GM23338 (cell line): ENCODE results near the gene ACTR10. TPM values are rescaled to one million over a fixed set of nuclear protein-coding genes. Genes with fewer than 3 reads are reported as not detected.

Experiments used
- ATAC-seq: fragments of 200-7000 bp; cut with Tn5 transposase; 3 replicates; pipeline ENCODE4 v1.9.1; 2020
- DNase-seq: peaks from one replicate; pipeline ENCODE4 v3.0.0-alpha.2; 2015; ENCODE audit warnings: low spot score
- H2AFZ ChIP-seq: fragments of 200-600 bp; sonication (generic); 2 replicates; pipeline ENCODE4 v1.8.0; 2016; ENCODE audit warnings: antibody characterized with exemption, mild to moderate bottlenecking, moderate library complexity
- H3F3A ChIP-seq: fragments of 200-600 bp; sonication (generic); replicated peaks from 2 replicates; pipeline ENCODE4 v1.8.0; 2017; ENCODE audit warnings: antibody characterized with exemption, mixed run types, low read depth
- H3K27ac ChIP-seq: fragments of 200-600 bp; sonication (generic); 2 replicates; pipeline ENCODE4 v1.6.1; 2016; ENCODE audit warnings: low read depth
- H3K27me3 ChIP-seq: fragments of 200-600 bp; sonication (generic); 2 replicates; pipeline ENCODE4 v1.8.0; 2016; ENCODE audit warnings: mild to moderate bottlenecking, mixed run types, moderate library complexity; ENCODE audit not compliant: insufficient read depth
- H3K36me3 ChIP-seq: fragments of 200-600 bp; sonication (generic); 2 replicates; pipeline ENCODE4 v1.8.0; 2016; ENCODE audit warnings: mild to moderate bottlenecking; ENCODE audit not compliant: insufficient read depth
- H3K4me1 ChIP-seq: fragments of 200-600 bp; sonication (generic); 2 replicates; pipeline ENCODE4 v1.8.0; 2016; ENCODE audit warnings: mild to moderate bottlenecking, moderate library complexity; ENCODE audit not compliant: insufficient read depth
- H3K4me2 ChIP-seq: fragments of 200-600 bp; sonication (generic); 2 replicates; pipeline ENCODE4 v1.7.1; 2017; ENCODE audit warnings: mixed run types
- H3K4me3 ChIP-seq: fragments of 200-600 bp; sonication (generic); 2 replicates; pipeline ENCODE4 v1.6.1; 2016; ENCODE audit warnings: mixed run types
- H3K79me2 ChIP-seq: fragments of 200-600 bp; sonication (generic); replicated peaks from 2 replicates; pipeline ENCODE4 v1.8.0; 2017; ENCODE audit warnings: mild to moderate bottlenecking; ENCODE audit not compliant: insufficient read depth
- H3K9me2 ChIP-seq: fragments of 200-600 bp; sonication (generic); 2 replicates; pipeline ENCODE4 v1.8.0; 2017; ENCODE audit not compliant: insufficient read depth
- H4K20me1 ChIP-seq: fragments of 200-600 bp; sonication (generic); replicated peaks from 2 replicates; pipeline ENCODE4 v1.8.0; 2017; ENCODE audit warnings: mild to moderate bottlenecking; ENCODE audit not compliant: insufficient read depth
- H3K27ac Mint-ChIP-seq: 2 replicates; pipeline ENCODE4 v1.8.0; 2020; ENCODE audit warnings: inconsistent platforms, mild to moderate bottlenecking, moderate library complexity, mixed read lengths
- H3K27me3 Mint-ChIP-seq: 3 replicates; pipeline ENCODE4 v1.8.0; 2022; ENCODE audit warnings: low read depth, mild to moderate bottlenecking, moderate library complexity, mixed read lengths, inconsistent platforms; ENCODE audit not compliant: insufficient read depth, poor library complexity
- H3K36me3 Mint-ChIP-seq: 3 replicates; pipeline ENCODE4 v1.8.0; 2021; ENCODE audit warnings: low read depth, mild to moderate bottlenecking, inconsistent platforms, moderate library complexity, mixed read lengths
- H3K4me1 Mint-ChIP-seq: 3 replicates; pipeline ENCODE4 v1.8.0; 2020; ENCODE audit warnings: mild to moderate bottlenecking, inconsistent platforms, mixed read lengths
- H3K4me3 Mint-ChIP-seq: 3 replicates; pipeline ENCODE4 v1.8.0; 2021; ENCODE audit warnings: moderate library complexity, mild to moderate bottlenecking, inconsistent platforms, mixed read lengths
- H3K9me3 Mint-ChIP-seq: 3 replicates; pipeline ENCODE4 v1.8.0; 2020; ENCODE audit warnings: moderate library complexity, mild to moderate bottlenecking, inconsistent platforms, mixed read lengths
- EZH2phosphoT487 ChIP-seq: fragments of 200-600 bp; sonication (generic); IDR thresholded peaks from one replicate; pipeline ENCODE4 v1.8.1; 2018; ENCODE audit warnings: antibody characterized with exemption; ENCODE audit not compliant: unreplicated experiment
- JUNB ChIP-seq: IDR thresholded peaks from one replicate; pipeline ENCODE4 v1.6.1; 2016; ENCODE audit warnings: antibody characterized with exemption; ENCODE audit not compliant: unreplicated experiment
- POLR2AphosphoS5 ChIP-seq: IDR thresholded peaks from 2 replicates; pipeline ENCODE4 v1.6.1; 2016; ENCODE audit warnings: antibody characterized with exemption, low read depth
- REST ChIP-seq: IDR thresholded peaks from one replicate; pipeline ENCODE4 v1.6.1; 2018; ENCODE audit warnings: antibody characterized with exemption; ENCODE audit not compliant: unreplicated experiment
- ZNF114 ChIP-seq: fragments of 250-450 bp; sonication (Bioruptor Pico); IDR thresholded peaks from 2 replicates; pipeline ENCODE4 v1.5.0; 2020; ENCODE audit warnings: mild to moderate bottlenecking, moderate library complexity
- polyA plus RNA-seq: library from polyadenylated mRNA; unstranded; fragments of >200 nt; fragmentation: Nextera tagmentation; extraction: Ambion mirVana; gene quantifications from 2 replicates; pipeline ENCODE4 v1.2.1, GENCODE V29; 2016
- total RNA-seq: library from RNA; depleted of rRNA; stranded (reverse); fragments of >200 nt; shearing (Covaris generic); gene quantifications from 2 replicates; pipeline ENCODE4 v1.2.3, GENCODE V29; 2014
- TF ChIP-seq, protein P1 (sequence below): fragments of 250-450 bp; sonication (Bioruptor Pico); IDR thresholded peaks from 2 replicates; pipeline ENCODE4 v1.5.0; 2020; ENCODE audit warnings: mild to moderate bottlenecking, moderate library complexity

The ACTR10 gene
- total and polyA plus RNA-seq, 2 experiments from 2014 or later, result 30.8 to 50.2 TPM

DNA sequence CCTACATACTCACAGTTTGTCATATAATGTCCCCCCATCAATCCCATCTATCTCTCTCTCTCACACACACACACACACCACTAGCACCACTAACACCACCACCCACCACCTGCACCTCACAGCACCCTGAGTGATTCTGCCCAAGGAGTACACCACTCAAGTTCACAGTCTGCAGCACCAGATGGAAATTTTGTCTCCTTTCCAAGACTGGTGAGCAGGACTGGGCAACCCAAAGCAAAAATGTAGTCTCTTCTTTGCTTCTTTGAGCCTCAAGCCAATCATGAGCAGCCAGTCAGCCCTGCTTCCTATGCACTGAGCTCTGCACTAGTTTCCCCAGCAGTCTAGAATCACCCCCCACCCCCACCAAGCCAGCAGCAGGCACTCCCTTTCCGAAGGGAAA is 32.9 kb upstream of the ACTR10 start (continued):
- TF ChIP-seq, protein P1, sequence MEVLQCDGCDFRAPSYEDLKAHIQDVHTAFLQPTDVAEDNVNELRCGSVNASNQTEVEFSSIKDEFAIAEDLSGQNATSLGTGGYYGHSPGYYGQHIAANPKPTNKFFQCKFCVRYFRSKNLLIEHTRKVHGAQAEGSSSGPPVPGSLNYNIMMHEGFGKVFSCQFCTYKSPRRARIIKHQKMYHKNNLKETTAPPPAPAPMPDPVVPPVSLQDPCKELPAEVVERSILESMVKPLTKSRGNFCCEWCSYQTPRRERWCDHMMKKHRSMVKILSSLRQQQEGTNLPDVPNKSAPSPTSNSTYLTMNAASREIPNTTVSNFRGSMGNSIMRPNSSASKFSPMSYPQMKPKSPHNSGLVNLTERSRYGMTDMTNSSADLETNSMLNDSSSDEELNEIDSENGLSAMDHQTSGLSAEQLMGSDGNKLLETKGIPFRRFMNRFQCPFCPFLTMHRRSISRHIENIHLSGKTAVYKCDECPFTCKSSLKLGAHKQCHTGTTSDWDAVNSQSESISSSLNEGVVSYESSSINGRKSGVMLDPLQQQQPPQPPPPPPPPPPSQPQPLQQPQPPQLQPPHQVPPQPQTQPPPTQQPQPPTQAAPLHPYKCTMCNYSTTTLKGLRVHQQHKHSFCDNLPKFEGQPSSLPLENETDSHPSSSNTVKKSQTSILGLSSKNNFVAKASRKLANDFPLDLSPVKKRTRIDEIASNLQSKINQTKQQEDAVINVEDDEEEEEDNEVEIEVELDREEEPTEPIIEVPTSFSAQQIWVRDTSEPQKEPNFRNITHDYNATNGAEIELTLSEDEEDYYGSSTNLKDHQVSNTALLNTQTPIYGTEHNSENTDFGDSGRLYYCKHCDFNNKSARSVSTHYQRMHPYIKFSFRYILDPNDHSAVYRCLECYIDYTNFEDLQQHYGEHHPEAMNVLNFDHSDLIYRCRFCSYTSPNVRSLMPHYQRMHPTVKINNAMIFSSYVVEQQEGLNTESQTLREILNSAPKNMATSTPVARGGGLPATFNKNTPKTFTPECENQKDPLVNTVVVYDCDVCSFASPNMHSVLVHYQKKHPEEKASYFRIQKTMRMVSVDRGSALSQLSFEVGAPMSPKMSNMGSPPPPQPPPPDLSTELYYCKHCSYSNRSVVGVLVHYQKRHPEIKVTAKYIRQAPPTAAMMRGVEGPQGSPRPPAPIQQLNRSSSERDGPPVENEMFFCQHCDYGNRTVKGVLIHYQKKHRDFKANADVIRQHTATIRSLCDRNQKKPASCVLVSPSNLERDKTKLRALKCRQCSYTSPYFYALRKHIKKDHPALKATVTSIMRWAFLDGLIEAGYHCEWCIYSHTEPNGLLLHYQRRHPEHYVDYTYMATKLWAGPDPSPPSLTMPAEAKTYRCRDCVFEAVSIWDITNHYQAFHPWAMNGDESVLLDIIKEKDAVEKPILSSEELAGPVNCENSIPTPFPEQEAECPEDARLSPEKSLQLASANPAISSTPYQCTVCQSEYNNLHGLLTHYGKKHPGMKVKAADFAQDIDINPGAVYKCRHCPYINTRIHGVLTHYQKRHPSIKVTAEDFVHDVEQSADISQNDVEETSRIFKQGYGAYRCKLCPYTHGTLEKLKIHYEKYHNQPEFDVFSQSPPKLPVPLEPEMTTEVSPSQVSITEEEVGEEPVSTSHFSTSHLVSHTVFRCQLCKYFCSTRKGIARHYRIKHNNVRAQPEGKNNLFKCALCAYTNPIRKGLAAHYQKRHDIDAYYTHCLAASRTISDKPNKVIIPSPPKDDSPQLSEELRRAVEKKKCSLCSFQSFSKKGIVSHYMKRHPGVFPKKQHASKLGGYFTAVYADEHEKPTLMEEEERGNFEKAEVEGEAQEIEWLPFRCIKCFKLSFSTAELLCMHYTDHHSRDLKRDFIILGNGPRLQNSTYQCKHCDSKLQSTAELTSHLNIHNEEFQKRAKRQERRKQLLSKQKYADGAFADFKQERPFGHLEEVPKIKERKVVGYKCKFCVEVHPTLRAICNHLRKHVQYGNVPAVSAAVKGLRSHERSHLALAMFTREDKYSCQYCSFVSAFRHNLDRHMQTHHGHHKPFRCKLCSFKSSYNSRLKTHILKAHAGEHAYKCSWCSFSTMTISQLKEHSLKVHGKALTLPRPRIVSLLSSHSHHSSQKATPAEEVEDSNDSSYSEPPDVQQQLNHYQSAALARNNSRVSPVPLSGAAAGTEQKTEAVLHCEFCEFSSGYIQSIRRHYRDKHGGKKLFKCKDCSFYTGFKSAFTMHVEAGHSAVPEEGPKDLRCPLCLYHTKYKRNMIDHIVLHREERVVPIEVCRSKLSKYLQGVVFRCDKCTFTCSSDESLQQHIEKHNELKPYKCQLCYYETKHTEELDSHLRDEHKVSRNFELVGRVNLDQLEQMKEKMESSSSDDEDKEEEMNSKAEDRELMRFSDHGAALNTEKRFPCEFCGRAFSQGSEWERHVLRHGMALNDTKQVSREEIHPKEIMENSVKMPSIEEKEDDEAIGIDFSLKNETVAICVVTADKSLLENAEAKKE, result no peak

GRCh38 chr14:58167891-58168290 is 32.1 kb upstream of the ACTR10 start:
- Histone ChIP-seq H3K4me1 (peaks cover 4% of the 10 kb centered on the region; the same call in 1 of the 2 replicates), H3F3A (no peaks in the 10 kb centered on the region), H3K27ac (no peak overlapping the region), H3K36me3 (no peaks in the 10 kb centered on the region), H2AFZ (no peak overlapping the region), H4K20me1 (no peaks in the 10 kb centered on the region), H3K4me2 (no peak overlapping the region), H3K4me3 (no peak overlapping the region), H3K9me2 (no peaks in the 10 kb centered on the region), H3K79me2 (no peaks in the 10 kb centered on the region), H3K27me3 (no peaks in the 10 kb centered on the region)
- Mint-ChIP-seq H3K36me3 (no peaks in the 10 kb centered on the region), H3K9me3 (no peaks in the 10 kb centered on the region; the same call in 2 of the 3 replicates), H3K27me3 (peaks cover 4% of the 10 kb centered on the region), H3K4me1 (peaks cover 21% of the 10 kb centered on the region), H3K4me3 (no peak overlapping the region), H3K27ac (peak overlapping the region; percentile 63; the same call in 1 of the 2 replicates)
- DNase-seq (no peak), ATAC-seq (no peak)
- TF ChIP-seq POLR2AphosphoS5 (no peak), ZNF114 (CRISPR knock-in tag) (no peak), REST (no peak), EZH2phosphoT487 (no peak), JUNB (no peak)
- TF ChIP-seq, protein P1, result no peak
